Measurements from ENCODE around the gene ARHGAP33.
"Not testable (repeated sequence)": the region's sequence is repeated elsewhere in the genome, so short reads cannot be mapped to it uniquely, and the experiment has no call there.

ARHGAP33 gene

GRCh38 chr19:35793381-35794165 lies 18.2 kb downstream of the ARHGAP33 start:
- no peaks in the 10 kb centered on the region for H3K36me3 Mint-ChIP-seq (ENCODE audit: low read depth)
- no peak overlapping the region for H3K27ac Mint-ChIP-seq
- H3K27me3 Mint-ChIP-seq (ENCODE audit: low read depth) = peaks cover 25% of the 10 kb centered on the region
- no peaks in the 10 kb centered on the region for H3K9me3 Mint-ChIP-seq
- H3K4me3 Mint-ChIP-seq = no peak overlapping the region
- no peaks in the 10 kb centered on the region for H3K4me1 Mint-ChIP-seq (ENCODE audit: low read depth)
- no peak for DNase-seq (ENCODE audit: low spot score)

- H3K27me3 Mint-ChIP-seq (ENCODE audit: low read depth) = peaks cover 28% of the 10 kb centered on the region
- DNase-seq (ENCODE audit: low spot score); H3K36me3 Mint-ChIP-seq (ENCODE audit: low read depth); H3K27ac Mint-ChIP-seq; H3K4me1 Mint-ChIP-seq (ENCODE audit: low read depth); H3K9me3 Mint-ChIP-seq; H3K4me3 Mint-ChIP-seq: not testable (repeated sequence)
These were observed 20.2 kb downstream of the ARHGAP33 start for GRCh38 chr19:35795564-35795963.

- DNase-seq (ENCODE audit: low spot score) = no peak
- Mint-ChIP-seq H3K4me1 (ENCODE audit: low read depth) (no peaks in the 10 kb centered on the region), H3K27me3 (ENCODE audit: low read depth) (peaks cover 28% of the 10 kb centered on the region), H3K27ac (no peak overlapping the region), H3K4me3 (peak overlapping the region; percentile 6), H3K9me3 (no peaks in the 10 kb centered on the region), H3K36me3 (ENCODE audit: low read depth) (no peaks in the 10 kb centered on the region)
These were observed 21.5 kb downstream of the ARHGAP33 start for GRCh38 chr19:35796645-35797542.

GRCh38 chr19:35797663-35798062 lies 22.3 kb downstream of the ARHGAP33 start:
- Mint-ChIP-seq H3K36me3 (ENCODE audit: low read depth) (no peaks in the 10 kb centered on the region), H3K9me3 (no peaks in the 10 kb centered on the region), H3K27ac (no peak overlapping the region), H3K4me1 (ENCODE audit: low read depth) (no peaks in the 10 kb centered on the region), H3K27me3 (ENCODE audit: low read depth) (peaks cover 28% of the 10 kb centered on the region), H3K4me3 (no peak overlapping the region)
- peak; percentile 22 for DNase-seq (ENCODE audit: low spot score)

GRCh38 chr19:35801828-35802227 lies 26.5 kb downstream of the ARHGAP33 start:
- DNase-seq (ENCODE audit: low spot score) = no peak
- H3K27ac Mint-ChIP-seq = no peak overlapping the region
- peaks cover 6% of the 10 kb centered on the region for H3K4me1 Mint-ChIP-seq (ENCODE audit: low read depth)
- H3K27me3 Mint-ChIP-seq (ENCODE audit: low read depth) = peaks cover 14% of the 10 kb centered on the region
- no peaks in the 10 kb centered on the region for H3K9me3 Mint-ChIP-seq
- H3K4me3 Mint-ChIP-seq = no peak overlapping the region
- H3K36me3 Mint-ChIP-seq (ENCODE audit: low read depth) = no peaks in the 10 kb centered on the region

GRCh38 chr19:35805526-35806102 lies 30.2 kb downstream of the ARHGAP33 start:
- DNase-seq (ENCODE audit: low spot score) = no peak
- no peak overlapping the region for H3K27ac Mint-ChIP-seq
- H3K27me3 Mint-ChIP-seq (ENCODE audit: low read depth) = no peaks in the 10 kb centered on the region
- no peaks in the 10 kb centered on the region for H3K36me3 Mint-ChIP-seq (ENCODE audit: low read depth)
- no peak overlapping the region for H3K4me3 Mint-ChIP-seq
- H3K9me3 Mint-ChIP-seq = no peaks in the 10 kb centered on the region
- peaks cover 6% of the 10 kb centered on the region for H3K4me1 Mint-ChIP-seq (ENCODE audit: low read depth)

GRCh38 chr19:35806597-35806996 lies 31.2 kb downstream of the ARHGAP33 start:
- Mint-ChIP-seq H3K27ac (no peak overlapping the region), H3K4me3 (no peak overlapping the region)

GRCh38 chr19:35807633-35808032 lies 32.3 kb downstream of the ARHGAP33 start:
- Mint-ChIP-seq H3K4me1 (ENCODE audit: low read depth) (peaks cover 6% of the 10 kb centered on the region), H3K36me3 (ENCODE audit: low read depth) (no peaks in the 10 kb centered on the region), H3K27ac (no peak overlapping the region), H3K4me3 (no peak overlapping the region), H3K27me3 (ENCODE audit: low read depth) (no peaks in the 10 kb centered on the region), H3K9me3 (no peaks in the 10 kb centered on the region)
- no peak for DNase-seq (ENCODE audit: low spot score)

More at GRCh38 chr19:35806597-35806996, 31.2 kb downstream of the ARHGAP33 start:
- Mint-ChIP-seq H3K36me3 (ENCODE audit: low read depth) (no peaks in the 10 kb centered on the region), H3K9me3 (no peaks in the 10 kb centered on the region), H3K4me1 (ENCODE audit: low read depth) (peaks cover 6% of the 10 kb centered on the region), H3K27me3 (ENCODE audit: low read depth) (no peaks in the 10 kb centered on the region)
- no peak for DNase-seq (ENCODE audit: low spot score)

GRCh38 chr19:35811317-35812219 lies 36.2 kb downstream of the ARHGAP33 start:
- Mint-ChIP-seq H3K4me1 (ENCODE audit: low read depth) (no peaks in the 10 kb centered on the region), H3K27me3 (ENCODE audit: low read depth) (peaks cover 5% of the 10 kb centered on the region), H3K4me3 (no peak overlapping the region), H3K36me3 (ENCODE audit: low read depth) (no peaks in the 10 kb centered on the region), H3K27ac (no peak overlapping the region), H3K9me3 (no peaks in the 10 kb centered on the region)
- no peak for DNase-seq (ENCODE audit: low spot score)

- Mint-ChIP-seq H3K4me3 (no peak within 1 kb of the TSS), H3K4me1 (ENCODE audit: low read depth) (no peaks in the 10 kb centered on the region), H3K27ac (no peak within 1 kb of the TSS), H3K36me3 (ENCODE audit: low read depth) (no peaks in the 10 kb centered on the region), H3K9me3 (no peaks in the 10 kb centered on the region), H3K27me3 (ENCODE audit: low read depth) (peaks cover 6% of the 10 kb centered on the region)
- DNase-seq (ENCODE audit: low spot score) = no peak
These were observed 37.1 kb downstream of the ARHGAP33 start, which contains the start of gene PRODH2 for GRCh38 chr19:35812220-35813042. PRODH2 (minus strand) TSS chr19:35812845; CDS start chr19:35812805, 40 bp downstream.

- no peak overlapping the region for H3K27ac Mint-ChIP-seq
- no peaks in the 10 kb centered on the region for H3K36me3 Mint-ChIP-seq (ENCODE audit: low read depth)
- H3K9me3 Mint-ChIP-seq = no peaks in the 10 kb centered on the region
- no peaks in the 10 kb centered on the region for H3K4me1 Mint-ChIP-seq (ENCODE audit: low read depth)
- no peak for DNase-seq (ENCODE audit: low spot score)
- no peak overlapping the region for H3K4me3 Mint-ChIP-seq
- peaks cover 7% of the 10 kb centered on the region for H3K27me3 Mint-ChIP-seq (ENCODE audit: low read depth)
These were observed 37.9 kb downstream of the ARHGAP33 start for GRCh38 chr19:35813043-35813890.

- H3K36me3 Mint-ChIP-seq (ENCODE audit: low read depth) = no peaks in the 10 kb centered on the region
- H3K27ac Mint-ChIP-seq = no peak overlapping the region
- H3K9me3 Mint-ChIP-seq = no peaks in the 10 kb centered on the region
- H3K4me1 Mint-ChIP-seq (ENCODE audit: low read depth) = no peaks in the 10 kb centered on the region
- no peak overlapping the region for H3K4me3 Mint-ChIP-seq
- DNase-seq (ENCODE audit: low spot score) = no peak
- peaks cover 10% of the 10 kb centered on the region for H3K27me3 Mint-ChIP-seq (ENCODE audit: low read depth)
These were observed 40.9 kb downstream of the ARHGAP33 start for GRCh38 chr19:35816262-35816661.

All from T-helper 2 cell treated with Interferon-gamma antibody and Interleukin-4, amounts not matched to agents 5 μg/mL and 100 μg/mL, for 36 hours (primary cell).